Stimulated activated CD4-positive, alpha-beta T cell treated with anti-CD3 and anti-CD28 coated beads, TNF-alpha, amount 100 ng/mL, for 4 hours (primary cell): ENCODE measurements around the gene PTGES3.

ENCODE experiments used
- DNase-seq, 3 experiments: peaks; one replicate each; pipeline ENCODE4 v3.0.0-alpha.2; 2020; ENCODE audit warnings: low read depth in 3 of 3

The PTGES3 gene

DNA sequence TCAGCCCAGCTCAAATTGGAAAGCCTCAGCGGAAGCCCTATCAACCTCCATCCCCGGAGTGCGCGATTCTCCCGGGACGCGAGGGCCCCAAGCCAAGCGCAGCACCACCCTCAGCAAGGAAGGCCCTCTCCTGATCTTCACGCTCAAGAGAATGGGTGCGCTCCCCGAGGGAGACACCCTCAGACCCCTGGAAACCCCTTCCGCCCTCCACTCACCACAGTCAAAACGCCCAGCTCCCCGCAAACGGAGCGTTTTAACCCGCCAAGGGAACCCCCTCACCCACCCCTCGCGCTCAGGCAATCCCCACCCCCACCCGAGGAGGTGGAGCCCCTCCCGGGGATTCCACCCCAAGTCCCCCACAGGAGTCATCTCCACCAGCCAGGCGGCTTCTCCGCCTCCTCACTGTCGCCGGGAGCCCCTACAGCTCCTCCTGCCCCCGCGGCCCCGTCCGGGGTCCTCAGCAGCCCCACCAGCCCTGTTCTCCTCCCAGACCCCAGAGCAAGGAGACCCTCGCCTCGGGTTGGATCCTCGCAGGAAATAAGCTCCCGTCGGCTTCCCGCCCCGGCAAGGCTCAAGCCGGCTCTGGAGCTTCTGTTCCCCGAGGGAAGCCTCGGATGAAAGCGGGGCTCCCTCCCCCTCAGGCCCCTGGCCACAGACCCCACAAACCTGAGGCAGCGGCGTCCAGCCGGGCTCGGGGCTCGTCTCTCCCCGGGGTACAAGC is 58.5 kb downstream of the PTGES3 start:
- DNase-seq: peak in 1 of 3 experiments; percentile 24

DNA sequence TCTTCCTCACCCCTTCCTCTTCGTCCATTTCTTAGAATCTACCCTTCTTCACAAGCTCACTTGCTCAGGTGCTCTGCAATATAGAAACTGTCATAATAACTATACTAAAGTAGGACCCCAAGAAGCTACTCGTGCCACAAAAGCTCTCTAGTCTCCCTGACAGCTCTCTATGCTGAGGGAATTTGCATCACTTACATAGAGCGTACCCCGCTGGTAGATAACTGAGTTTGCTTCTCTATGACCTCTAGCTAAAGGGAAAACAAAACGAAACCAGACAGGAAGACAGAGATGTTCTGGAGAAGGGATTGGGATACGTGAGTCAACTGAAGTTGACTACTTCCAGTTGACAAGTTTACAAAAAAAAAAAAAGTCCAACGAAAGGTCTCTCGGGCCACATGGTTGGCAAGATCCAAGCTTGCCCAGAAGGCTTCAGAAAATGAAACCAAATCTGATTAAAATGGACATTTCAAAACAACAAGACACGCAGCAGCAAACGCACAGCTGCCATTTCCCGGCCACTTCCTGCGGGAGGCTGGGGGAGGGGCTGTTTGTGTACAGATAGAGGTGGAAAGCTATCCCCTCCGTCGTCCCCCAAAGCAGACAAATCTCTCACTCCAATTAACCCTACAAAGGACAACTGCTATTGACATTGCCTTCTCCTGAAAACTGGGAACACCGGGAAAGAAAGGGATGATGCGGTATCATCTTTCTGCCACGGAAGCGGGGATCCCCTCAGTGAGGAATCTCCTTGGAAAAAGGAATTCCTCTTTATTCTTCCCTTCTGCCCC is 59.2 kb downstream of the PTGES3 start:
- no peak for DNase-seq

DNA sequence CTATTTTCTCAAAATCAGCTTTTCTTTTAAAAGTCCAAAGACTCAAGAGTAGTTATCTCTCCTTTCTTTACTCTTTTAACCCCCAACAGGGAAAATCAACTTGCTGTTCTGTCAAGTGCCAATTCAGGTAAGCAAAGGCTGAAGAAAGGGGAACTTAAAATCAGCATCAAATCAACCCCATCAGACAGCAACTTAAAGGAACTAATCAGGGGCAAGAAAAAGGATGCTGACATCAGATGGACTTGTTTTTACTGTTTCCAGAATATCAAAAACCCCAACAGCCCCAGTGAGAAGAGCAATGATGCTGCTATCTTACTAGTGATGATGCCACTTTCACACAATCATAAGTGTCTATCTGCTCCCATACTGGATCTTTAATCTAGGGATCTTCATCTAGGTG is 61.4 kb downstream of the PTGES3 start:
- no peak for DNase-seq

DNA sequence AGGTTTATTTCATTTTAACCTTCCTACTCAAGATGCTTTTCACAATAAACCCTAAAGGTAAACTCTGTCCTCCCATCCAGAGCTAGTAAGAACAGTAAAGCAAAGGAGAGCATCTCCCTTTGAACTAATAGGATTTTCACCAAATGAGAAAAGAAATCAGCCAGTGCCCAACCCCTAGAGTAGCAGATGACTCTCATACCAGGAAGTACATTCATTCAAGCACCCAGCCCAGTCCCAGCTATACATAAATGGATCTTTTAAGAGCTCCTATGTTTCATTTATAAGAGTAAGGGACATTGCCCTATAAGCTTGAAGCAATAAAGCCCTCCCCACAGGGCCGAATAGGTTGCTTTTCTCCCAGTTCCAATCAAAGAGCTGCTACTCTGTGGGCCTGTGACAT is 65.5 kb downstream of the PTGES3 start:
- no peak for DNase-seq

DNA sequence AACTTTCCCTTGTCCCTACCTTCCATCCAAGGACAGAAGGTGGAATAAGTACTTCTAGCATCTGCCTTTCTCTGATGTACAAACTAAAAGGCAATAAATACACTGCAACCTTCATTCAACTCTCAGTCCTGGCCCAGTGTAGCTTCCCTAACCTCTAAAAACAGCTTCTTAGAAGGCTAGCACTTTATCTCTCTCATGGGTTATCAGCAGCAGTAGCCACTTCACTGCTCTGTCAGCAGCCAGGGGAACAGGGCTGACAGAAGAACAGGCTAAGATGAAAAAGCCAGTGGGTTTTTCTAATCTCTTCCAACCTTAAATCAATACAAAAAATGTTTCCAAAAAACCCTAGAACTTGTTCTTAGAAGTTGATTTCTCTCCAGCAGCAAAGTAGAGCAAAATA is 71.2 kb downstream of the PTGES3 start:
- no peak for DNase-seq

DNA sequence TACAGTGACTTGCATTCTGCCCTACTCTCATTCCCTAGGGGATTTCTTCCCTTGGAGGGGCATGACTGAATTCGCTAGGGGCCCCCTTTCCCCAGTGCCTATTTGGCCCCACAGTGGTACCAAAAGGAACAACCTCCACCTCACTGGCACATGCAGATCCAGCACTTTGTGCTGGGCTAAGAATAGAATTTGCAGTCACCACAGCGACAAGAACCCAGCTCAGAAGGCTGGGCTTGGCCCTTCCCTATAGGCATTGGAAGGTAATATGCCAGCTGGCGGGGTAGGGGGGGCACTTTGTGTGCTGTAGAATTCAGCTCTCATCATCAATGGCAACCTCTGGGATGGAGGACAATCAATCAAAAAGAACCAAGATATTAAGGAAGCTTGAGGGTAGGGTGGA is 71.8 kb downstream of the PTGES3 start:
- DNase-seq: no peak

DNA sequence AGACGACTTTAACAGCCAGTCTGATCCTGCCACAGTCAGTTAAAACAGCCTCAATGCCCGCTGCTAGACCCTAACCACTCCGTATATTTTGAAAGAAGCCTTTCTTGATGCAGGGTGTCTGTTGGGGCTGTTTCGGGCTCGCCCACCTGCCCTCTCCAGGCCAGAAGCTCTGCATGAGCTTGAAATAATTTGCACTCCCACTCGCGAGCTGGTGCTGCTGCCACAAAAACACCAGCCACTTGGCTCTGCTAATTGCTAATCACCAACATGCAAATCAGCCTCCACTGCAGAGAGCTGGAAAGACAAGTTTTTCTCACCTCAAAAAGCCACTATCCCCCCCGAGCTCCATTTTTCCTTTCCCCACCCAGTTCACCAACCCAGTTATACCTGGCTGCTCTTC is 73.5 kb downstream of the PTGES3 start:
- DNase-seq: no peak
